ENCODE results near the gene GET4.

Gene GET4

DNA sequence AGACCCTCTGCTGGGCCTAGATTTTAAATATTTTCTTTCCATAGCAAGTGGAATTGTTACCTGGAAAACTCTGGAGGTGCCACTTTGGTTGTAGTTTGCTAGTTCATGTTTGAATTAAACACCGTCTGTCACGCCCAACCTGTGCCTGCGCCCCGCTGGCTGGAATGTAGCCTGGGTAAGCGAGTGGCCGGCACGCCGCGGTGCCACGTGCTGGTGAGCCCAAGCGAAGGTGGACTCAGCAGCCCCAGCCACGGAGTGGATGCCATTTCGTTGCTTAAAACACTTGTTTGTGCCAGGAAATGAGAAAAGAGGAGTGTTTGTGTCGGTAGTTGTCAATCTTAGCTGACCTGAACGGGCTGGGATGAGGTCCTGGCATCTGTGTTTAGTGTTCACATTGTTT lies 2.7 kb downstream of the GET4 start:
- H3K4me3 ChIP-seq (ENCODE audit: low read length) = no peak overlapping the region
- DNase-seq (ENCODE audit: low read depth) = no peak
- TF ChIP-seq, protein P1, sequence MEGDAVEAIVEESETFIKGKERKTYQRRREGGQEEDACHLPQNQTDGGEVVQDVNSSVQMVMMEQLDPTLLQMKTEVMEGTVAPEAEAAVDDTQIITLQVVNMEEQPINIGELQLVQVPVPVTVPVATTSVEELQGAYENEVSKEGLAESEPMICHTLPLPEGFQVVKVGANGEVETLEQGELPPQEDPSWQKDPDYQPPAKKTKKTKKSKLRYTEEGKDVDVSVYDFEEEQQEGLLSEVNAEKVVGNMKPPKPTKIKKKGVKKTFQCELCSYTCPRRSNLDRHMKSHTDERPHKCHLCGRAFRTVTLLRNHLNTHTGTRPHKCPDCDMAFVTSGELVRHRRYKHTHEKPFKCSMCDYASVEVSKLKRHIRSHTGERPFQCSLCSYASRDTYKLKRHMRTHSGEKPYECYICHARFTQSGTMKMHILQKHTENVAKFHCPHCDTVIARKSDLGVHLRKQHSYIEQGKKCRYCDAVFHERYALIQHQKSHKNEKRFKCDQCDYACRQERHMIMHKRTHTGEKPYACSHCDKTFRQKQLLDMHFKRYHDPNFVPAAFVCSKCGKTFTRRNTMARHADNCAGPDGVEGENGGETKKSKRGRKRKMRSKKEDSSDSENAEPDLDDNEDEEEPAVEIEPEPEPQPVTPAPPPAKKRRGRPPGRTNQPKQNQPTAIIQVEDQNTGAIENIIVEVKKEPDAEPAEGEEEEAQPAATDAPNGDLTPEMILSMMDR (conservative IDR thresholded peaks at IDR 0.05; ENCODE audit: low read length) = no peak

DNA sequence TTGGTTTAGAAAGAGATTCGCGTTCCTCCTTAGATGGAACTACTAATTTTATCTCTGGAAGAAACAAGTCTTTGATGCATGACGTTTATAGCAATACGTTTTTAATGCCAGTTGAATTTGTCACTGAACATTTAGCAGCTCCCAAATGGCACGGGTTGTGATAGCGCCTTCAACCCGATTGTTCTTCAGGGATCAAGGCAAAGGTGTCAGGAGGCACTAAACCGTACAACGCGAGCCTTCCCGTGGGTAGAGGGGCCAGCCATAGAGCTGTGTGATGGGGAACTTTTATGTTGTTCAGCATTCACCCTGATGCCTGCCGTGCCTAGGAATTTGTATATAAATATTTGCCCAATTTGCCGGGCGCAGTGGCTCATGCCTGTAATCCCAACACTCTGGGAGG lies 3.4 kb downstream of the GET4 start:
- DNase-seq (ENCODE audit: low read depth) = no peak
- H3K4me3 ChIP-seq (ENCODE audit: low read length) = no peak overlapping the region
- TF ChIP-seq, protein P1 (conservative IDR thresholded peaks at IDR 0.05; ENCODE audit: low read length) = no peak

DNA sequence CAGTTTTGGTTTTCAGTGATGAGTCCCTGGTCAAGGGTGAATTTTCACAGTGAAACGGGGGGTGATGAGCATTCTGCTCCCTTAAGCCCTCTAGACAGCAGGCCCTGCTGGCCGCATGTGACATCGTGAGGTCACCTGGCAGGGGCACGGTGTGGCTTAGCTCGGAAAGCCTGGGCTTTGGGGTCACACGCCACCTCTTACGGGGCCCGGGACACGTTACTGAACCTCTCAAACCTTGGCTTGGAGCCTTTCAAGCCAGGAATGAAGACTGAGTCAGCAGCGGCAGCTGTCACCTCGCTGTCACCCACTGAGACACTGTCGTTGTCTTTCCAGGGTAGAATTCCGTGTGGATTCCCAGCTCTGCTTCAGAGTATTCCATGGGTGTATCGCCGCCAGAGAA lies 4.1 kb downstream of the GET4 start:
- TF ChIP-seq, protein P1 (conservative IDR thresholded peaks at IDR 0.05; ENCODE audit: low read length) = no peak
- no peak overlapping the region for H3K4me3 ChIP-seq (ENCODE audit: low read length)
- no peak for DNase-seq (ENCODE audit: low read depth)

DNA sequence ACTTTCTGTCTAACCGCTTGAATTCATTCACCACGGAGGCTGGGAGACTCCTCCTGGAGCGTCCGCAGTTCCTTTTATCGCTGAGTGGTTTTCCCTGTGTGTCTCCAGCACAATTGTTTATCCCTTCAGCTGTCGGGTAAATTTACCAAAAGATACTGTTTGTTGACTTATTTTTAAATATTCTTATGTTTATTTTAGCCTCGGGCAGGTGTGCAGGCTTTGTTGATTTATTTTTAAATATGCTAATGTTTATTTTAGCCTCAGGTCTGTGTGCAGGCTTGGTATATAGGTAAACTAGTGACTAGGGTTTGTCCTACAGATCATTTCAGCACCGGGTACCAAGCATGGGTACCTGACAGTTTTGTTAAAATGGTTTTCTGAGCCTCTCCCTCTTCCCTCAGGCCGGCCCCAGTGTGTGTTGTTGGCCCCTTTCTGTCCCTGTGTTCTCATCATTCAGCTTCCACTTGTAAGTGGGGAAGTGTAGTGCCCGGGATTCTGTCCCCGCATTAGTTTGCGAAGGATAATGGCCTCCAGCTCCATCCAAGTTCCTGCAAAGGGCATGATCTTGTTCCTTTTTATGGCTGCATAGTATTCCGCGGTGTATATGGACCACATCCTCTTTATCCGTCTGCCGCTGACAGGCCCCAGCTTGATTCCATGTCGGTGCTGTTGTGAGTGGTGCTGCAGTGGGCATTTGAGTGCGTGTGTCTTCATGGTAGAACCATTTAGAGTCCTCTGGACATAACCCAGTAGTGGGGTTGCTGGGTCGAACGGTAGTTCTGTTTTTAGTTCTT lies 5.3 kb downstream of the GET4 start:
- H3K4me3 ChIP-seq (ENCODE audit: low read length) = no peak overlapping the region
- TF ChIP-seq, protein P1 (conservative IDR thresholded peaks at IDR 0.05; ENCODE audit: low read length) = no peak
- no peak for DNase-seq (ENCODE audit: low read depth)

DNA sequence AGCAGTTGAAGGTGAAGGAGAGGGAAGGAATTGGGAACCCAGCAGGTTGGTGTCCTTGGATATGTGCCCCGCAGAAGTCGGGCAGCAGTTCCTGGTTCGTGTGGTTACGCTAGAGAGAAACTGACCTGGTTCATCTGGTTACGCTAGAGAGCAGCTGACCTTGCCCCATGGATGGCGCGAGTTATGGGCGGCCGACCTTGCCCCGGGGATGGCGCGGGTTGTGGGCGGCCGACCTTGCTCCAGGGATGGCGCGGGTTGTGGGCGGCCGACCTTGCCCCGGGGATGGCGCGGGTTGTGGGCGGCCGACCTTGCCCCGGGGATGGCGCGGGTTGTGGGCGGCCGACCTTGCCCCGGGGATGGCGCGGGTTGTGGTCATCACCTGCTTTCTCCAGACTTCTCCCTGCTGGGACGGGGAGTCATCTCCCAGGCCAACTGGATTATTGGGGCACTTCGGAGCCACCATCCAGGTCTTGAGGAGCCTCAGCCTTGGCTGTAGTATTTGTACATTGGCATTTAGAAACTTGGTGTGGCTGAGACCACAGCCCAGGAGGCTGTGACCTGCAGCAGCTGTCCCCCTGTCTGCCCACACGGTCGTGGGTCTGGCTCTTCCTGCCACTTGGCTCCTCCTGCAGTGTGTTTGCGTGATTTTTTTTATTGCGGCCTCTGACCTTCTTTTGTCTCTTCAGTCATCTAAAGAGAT lies 6.1 kb downstream of the GET4 start:
- TF ChIP-seq, protein P1 (conservative IDR thresholded peaks at IDR 0.05; ENCODE audit: low read length) = no peak
- no peak for DNase-seq (ENCODE audit: low read depth)
- H3K4me3 ChIP-seq (ENCODE audit: low read length) = no peak overlapping the region

DNA sequence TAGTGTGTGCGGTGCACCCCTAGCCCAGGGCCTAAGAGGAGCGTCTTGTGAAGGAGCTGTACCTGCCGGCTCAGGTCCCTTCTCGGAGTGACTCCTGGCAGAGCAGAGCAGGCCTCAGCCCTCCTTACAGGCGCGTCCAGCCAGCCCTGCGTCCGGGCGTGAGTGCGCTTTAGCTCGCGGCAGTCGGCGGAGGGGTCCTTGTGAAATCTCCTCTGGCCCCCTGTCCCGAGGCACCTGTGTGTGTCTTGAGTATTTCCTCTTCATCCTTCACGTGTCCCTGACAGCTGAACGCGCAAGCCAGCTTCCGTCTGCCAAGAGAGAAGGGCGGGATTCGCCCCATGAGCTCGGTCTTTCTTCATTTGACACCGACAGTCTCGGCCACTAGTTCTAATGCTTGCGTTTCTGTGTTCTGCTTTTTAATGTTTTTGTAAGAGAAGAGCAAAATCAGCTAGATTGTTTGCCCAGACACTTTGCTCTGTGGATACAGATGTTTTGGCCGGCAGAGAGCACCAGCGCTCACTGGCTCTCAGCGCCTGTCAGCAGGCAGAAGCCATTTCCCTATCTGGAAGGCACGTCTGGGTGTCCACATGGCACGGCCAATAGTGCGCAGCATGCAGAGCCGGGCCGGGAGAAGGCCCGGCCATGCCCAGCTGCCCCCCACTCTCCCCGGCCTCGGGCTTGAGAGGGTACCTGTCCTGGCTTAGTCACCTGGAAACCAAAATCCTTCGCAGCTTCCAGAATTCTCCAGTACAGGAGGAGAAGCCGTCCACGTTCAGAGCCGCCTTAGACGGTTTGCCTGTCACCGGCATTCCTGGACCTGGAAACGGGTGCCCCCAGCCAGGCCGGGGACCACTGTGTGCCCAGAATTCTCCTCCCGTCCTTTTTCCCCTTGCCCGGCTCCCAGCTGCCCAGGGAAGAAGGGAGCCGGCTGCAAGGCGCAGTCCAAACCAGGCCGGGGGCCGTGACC lies 7.0 kb downstream of the GET4 start:
- TF ChIP-seq, protein P1 (conservative IDR thresholded peaks at IDR 0.05; ENCODE audit: low read length) = peak; percentile 13; the same call in 1 of the 2 replicates
- H3K4me3 ChIP-seq (ENCODE audit: low read length) = no peak overlapping the region

More for the DNA sequence above, 7.0 kb downstream of the GET4 start:
- DNase-seq (ENCODE audit: low read depth) = no peak

All from AG10803 (cell line).